ENCODE measurements around the gene TMPRSS13.

Gene TMPRSS13

DNA sequence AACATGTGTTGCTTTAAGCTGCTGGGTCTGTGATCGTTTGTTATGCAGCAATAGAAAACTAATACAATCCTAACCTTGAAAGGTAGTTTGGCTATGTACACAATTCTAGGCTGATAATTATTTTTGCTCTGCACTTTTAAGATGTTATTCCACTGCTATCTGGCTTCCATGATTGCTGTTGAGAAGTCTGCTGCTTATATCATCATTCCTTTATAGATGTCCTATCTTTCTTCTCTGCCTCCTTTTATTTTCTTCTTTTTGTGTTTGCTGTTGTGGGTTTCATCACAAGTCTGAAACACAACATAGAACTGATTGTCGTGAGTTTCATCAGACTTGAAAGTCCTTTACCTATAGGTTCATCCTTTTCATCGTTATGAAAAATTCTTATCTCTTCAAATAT is 76.9 kb downstream of the TMPRSS13 start:
- no peak for DNase-seq (ENCODE audit: low read depth)

DNA sequence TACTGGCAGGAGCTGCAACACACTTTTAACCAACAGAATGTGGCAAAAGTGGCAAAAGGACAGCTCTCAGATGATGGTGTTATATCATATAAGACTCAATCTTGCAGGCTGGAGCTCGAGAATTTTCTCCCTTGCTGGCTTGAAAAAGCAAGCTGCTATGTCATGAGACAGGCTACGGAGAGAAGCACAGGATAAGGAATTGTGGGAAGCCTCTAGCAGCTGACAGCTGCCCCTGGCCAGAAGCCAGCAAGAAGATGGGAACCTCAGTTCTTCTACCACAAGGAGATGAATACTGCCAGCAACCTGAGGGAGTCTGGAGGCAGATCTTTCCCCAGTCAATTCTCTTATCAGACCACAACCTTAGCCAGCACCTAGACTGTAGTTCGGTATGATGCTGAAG is 77.3 kb downstream of the TMPRSS13 start:
- no peak for DNase-seq (ENCODE audit: low read depth)

DNA sequence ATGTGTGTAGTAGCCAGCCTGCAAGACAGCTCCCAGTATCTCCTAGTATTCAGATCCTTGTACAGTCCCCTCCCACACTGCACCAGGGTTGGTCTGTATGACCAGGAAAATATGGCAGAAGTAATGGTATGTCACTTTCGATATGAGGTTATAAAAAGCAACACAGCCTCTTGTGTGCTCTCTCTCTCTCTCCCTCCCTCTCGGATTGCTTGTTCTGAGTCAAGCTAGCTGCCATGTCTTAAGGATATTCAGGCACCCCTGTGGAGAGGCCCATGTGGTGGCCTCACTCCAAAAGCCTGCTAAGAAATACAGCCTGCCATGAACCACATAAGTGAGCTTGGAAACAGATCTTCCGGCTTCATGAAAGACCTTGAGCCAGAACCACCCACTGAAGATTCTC is 78.1 kb downstream of the TMPRSS13 start:
- DNase-seq (ENCODE audit: low read depth) = no peak

Data from activated gamma-delta T cell treated with anti-CD3 and anti-CD28 coated beads, Interleukin-2, amount 50 U/mL, for 16 hours (primary cell).